ENCODE data around the gene HMGN4. TPM values are rescaled to one million over a fixed set of nuclear protein-coding genes. Genes with fewer than 3 reads are reported as not detected.

HMGN4 gene
- total RNA-seq, 2 experiments from 2014 or later: 22.7 to 24.8 TPM

DNA sequence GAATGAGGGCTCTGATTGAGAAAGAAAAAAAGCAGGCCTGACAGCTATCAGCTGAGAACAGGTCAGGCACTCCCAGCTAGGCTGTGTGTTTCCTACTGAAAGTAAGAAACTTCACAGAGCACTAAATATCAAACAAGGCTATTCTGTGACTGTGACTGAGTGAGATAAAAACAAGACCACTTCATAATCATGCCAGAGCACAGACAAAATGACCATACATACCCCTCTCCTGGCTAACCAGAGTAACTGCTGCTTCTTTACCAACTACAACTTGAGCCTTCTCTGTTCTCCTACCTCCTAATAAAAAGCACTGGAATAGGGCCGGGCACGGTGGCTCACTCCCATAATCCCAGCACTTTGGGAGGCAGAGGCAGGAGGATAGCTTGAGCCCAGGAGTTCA, 44.9 kb upstream of the HMGN4 start:
- H3K27me3 Mint-ChIP-seq: no peaks in the 10 kb centered on the region
- intact Hi-C loops (cut with DNase I, micrococcal nuclease): loop anchor here in 1 of 2 experiments (5.0 kb wide), 1 partner anchor 151 kb away; no protein-coding TSS in a partner anchor
- H3K4me1 Mint-ChIP-seq (ENCODE audit: low read depth): no peaks in the 10 kb centered on the region
- Histone ChIP-seq H3K36me3 (ENCODE audit: insufficient read depth, low read length) (no peaks in the 10 kb centered on the region), H3K27ac (ENCODE audit: low read depth in 1 of 2, low read length in 2 of 2) (no peak overlapping the region), H3K27me3 (ENCODE audit: control insufficient read depth in 1 of 2, insufficient read depth in 2 of 2, low read length in 2 of 2) (no peaks in the 10 kb centered on the region), H3K4me3 (ENCODE audit: low read length) (no peak overlapping the region), H3K4me1 (ENCODE audit: insufficient read depth, low read length) (no peaks in the 10 kb centered on the region), H3K9me3 (ENCODE audit: control insufficient read depth in 1 of 2, insufficient read depth in 1 of 2, low read length in 2 of 2) (no peaks in the 10 kb centered on the region)
- CTCF ChIA-PET: no interaction called here
- H3K27ac Mint-ChIP-seq: no peak overlapping the region
- POLR2A ChIA-PET: no interaction called here
- H3K36me3 Mint-ChIP-seq (ENCODE audit: low read depth): no peaks in the 10 kb centered on the region
- H3K4me3 Mint-ChIP-seq: no peak overlapping the region
- TF ChIP-seq, protein P1, sequence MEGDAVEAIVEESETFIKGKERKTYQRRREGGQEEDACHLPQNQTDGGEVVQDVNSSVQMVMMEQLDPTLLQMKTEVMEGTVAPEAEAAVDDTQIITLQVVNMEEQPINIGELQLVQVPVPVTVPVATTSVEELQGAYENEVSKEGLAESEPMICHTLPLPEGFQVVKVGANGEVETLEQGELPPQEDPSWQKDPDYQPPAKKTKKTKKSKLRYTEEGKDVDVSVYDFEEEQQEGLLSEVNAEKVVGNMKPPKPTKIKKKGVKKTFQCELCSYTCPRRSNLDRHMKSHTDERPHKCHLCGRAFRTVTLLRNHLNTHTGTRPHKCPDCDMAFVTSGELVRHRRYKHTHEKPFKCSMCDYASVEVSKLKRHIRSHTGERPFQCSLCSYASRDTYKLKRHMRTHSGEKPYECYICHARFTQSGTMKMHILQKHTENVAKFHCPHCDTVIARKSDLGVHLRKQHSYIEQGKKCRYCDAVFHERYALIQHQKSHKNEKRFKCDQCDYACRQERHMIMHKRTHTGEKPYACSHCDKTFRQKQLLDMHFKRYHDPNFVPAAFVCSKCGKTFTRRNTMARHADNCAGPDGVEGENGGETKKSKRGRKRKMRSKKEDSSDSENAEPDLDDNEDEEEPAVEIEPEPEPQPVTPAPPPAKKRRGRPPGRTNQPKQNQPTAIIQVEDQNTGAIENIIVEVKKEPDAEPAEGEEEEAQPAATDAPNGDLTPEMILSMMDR (IDR thresholded peaks at IDR 0.05): no peak
- H3K9me3 Mint-ChIP-seq: no peaks in the 10 kb centered on the region
- ATAC-seq (ENCODE audit: poor library complexity) (peak; percentile 59), DNase-seq (peak in 3 of 14 experiments; percentile 27 to 38 (median 37))

DNA sequence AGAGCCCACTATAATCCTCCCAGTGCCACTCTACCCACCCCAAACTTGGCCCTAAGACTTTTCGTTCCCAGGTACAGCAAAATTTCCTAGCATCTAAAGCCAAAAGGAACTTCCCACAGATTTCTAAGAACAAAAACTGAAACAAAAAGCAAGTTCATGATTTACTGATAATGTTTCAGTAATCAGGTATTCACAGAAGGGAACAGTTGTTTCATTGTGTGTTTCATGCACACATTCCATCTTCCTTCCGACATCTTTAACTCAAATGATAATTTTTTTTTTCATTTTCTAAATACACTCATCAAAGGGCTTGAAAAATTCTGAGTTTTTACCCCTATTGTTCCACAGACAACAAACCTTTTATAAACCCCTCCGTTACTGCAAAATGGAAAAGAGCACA, 44.0 kb upstream of the HMGN4 start:
- intact Hi-C loops (cut with DNase I, micrococcal nuclease): loop anchor here in 1 of 2 experiments (5.0 kb wide), 1 partner anchor 152 kb away; no protein-coding TSS in a partner anchor

DNA sequence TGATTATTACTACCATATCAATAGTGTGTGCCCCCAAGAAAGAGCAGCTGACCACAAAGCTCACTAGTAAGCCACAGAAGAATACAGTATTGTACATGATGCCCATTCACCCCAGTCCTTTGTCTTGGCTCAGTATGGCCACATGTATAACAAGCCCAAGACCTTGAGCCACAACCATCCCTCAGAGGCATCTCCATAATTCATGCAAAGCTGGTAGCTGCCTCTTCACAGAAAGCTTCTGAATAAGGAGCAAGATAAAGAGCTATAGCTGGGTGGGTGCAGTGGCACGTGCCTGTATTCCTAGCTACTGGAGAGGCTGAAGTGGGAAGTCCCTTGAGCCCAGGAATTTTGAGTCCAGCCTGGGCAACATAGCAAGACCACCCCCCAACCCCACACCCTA, 42.9 kb upstream of the HMGN4 start:
- CTCF ChIA-PET: no interaction called here
- DNase-seq: no peak
- H3K9me3 Mint-ChIP-seq: no peaks in the 10 kb centered on the region

More for the DNA sequence above, 44.0 kb upstream of the HMGN4 start:
- ChIA-PET POLR2A (interaction anchor here (0.8 kb wide), 1 partner anchor 10 kb away, joined by 3 read pairs; no protein-coding TSS in a partner anchor), CTCF (no interaction called here)
- Mint-ChIP-seq H3K4me1 (ENCODE audit: low read depth) (no peaks in the 10 kb centered on the region), H3K27ac (no peak overlapping the region), H3K27me3 (no peaks in the 10 kb centered on the region), H3K9me3 (no peaks in the 10 kb centered on the region), H3K4me3 (no peak overlapping the region), H3K36me3 (ENCODE audit: low read depth) (no peaks in the 10 kb centered on the region)
- DNase-seq: no peak
- no peaks in the 10 kb centered on the region for H3K9me3 ChIP-seq (ENCODE audit: control insufficient read depth in 1 of 2, insufficient read depth in 1 of 2, low read length in 2 of 2)
- no peaks in the 10 kb centered on the region for H3K27me3 ChIP-seq (ENCODE audit: control insufficient read depth in 1 of 2, insufficient read depth in 2 of 2, low read length in 2 of 2)
- H3K4me3 ChIP-seq (ENCODE audit: low read length): no peak overlapping the region
- H3K27ac ChIP-seq (ENCODE audit: low read depth in 1 of 2, low read length in 2 of 2): no peak overlapping the region
- no peaks in the 10 kb centered on the region for H3K36me3 ChIP-seq (ENCODE audit: insufficient read depth, low read length)
- H3K4me1 ChIP-seq (ENCODE audit: insufficient read depth, low read length): no peaks in the 10 kb centered on the region
- ATAC-seq (ENCODE audit: poor library complexity): no peak
- TF ChIP-seq, protein P1 (IDR thresholded peaks at IDR 0.05): no peak

More for the DNA sequence above, 42.9 kb upstream of the HMGN4 start:
- H3K27ac ChIP-seq (ENCODE audit: low read depth in 1 of 2, low read length in 2 of 2): no peak overlapping the region
- TF ChIP-seq, protein P1 (IDR thresholded peaks at IDR 0.05): no peak
- Mint-ChIP-seq H3K27me3 (no peaks in the 10 kb centered on the region), H3K27ac (no peak overlapping the region), H3K4me1 (ENCODE audit: low read depth) (no peaks in the 10 kb centered on the region), H3K36me3 (ENCODE audit: low read depth) (no peaks in the 10 kb centered on the region), H3K4me3 (no peak overlapping the region)
- intact Hi-C loops (cut with DNase I, micrococcal nuclease): no loop called here
- POLR2A ChIA-PET: interaction anchor here (1.0 to 1.1 kb wide), 2 partner anchors 22 to 38 kb away, joined by 3 read pairs; no protein-coding TSS in a partner anchor
- ATAC-seq (ENCODE audit: poor library complexity): no peak
- no peak overlapping the region for H3K4me3 ChIP-seq (ENCODE audit: low read length)
- no peaks in the 10 kb centered on the region for H3K9me3 ChIP-seq (ENCODE audit: control insufficient read depth in 1 of 2, insufficient read depth in 1 of 2, low read length in 2 of 2)
- no peaks in the 10 kb centered on the region for H3K4me1 ChIP-seq (ENCODE audit: insufficient read depth, low read length)
- no peaks in the 10 kb centered on the region for H3K27me3 ChIP-seq (ENCODE audit: control insufficient read depth in 1 of 2, insufficient read depth in 2 of 2, low read length in 2 of 2)
- no peaks in the 10 kb centered on the region for H3K36me3 ChIP-seq (ENCODE audit: insufficient read depth, low read length)
